Thyroid gland (tissue), 4 donors: ENCODE data around the gene RNU11.

Source experiments
- POLR2A ChIP-seq, 2 donors: fragments of 450-650 bp; IDR thresholded peaks; one replicate each; pipeline ENCODE4 v1.6.1; 2017; ENCODE audit warnings: antibody characterized with exemption in 2 of 2, mild to moderate bottlenecking in 2 of 2, moderate library complexity in 1 of 2
- TF ChIP-seq, protein P1 (sequence below), 6 experiments: fragments of 200-600 bp in 3 of 6; fragments of 450-650 bp in 3 of 6; sonication (generic) in 3 of 6; IDR thresholded peaks; one replicate each; pipeline ENCODE4 v1.5.1; 2016 to 2019; ENCODE audit warnings: antibody characterized with exemption in 6 of 6, mild to moderate bottlenecking in 2 of 6, inconsistent platforms in 1 of 6, moderate library complexity in 1 of 6

- TF ChIP-seq, protein P1, sequence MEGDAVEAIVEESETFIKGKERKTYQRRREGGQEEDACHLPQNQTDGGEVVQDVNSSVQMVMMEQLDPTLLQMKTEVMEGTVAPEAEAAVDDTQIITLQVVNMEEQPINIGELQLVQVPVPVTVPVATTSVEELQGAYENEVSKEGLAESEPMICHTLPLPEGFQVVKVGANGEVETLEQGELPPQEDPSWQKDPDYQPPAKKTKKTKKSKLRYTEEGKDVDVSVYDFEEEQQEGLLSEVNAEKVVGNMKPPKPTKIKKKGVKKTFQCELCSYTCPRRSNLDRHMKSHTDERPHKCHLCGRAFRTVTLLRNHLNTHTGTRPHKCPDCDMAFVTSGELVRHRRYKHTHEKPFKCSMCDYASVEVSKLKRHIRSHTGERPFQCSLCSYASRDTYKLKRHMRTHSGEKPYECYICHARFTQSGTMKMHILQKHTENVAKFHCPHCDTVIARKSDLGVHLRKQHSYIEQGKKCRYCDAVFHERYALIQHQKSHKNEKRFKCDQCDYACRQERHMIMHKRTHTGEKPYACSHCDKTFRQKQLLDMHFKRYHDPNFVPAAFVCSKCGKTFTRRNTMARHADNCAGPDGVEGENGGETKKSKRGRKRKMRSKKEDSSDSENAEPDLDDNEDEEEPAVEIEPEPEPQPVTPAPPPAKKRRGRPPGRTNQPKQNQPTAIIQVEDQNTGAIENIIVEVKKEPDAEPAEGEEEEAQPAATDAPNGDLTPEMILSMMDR (IDR thresholded peaks at IDR 0.05) = no peak
- TF ChIP-seq POLR2A (IDR thresholded peaks at IDR 0.05) = no peak
Measured at GRCh38 chr1:28632560-28632959, 15.8 kb upstream of the RNU11 start.
